Hepatocyte (in vitro differentiated cells): ENCODE measurements around the gene PCGF5.

Source experiments
- CTCF ChIP-seq: fragments of 200-600 bp; sonication (generic); IDR thresholded peaks from 2 replicates; pipeline ENCODE4 v1.5.1; 2016; ENCODE audit warnings: antibody characterized with exemption, mild to moderate bottlenecking; ENCODE audit not compliant: poor library complexity
- EZH2 ChIP-seq: fragments of 200-600 bp; sonication (generic); IDR thresholded peaks from 2 replicates; pipeline ENCODE4 v1.6.1; 2016; ENCODE audit warnings: antibody characterized with exemption, mild to moderate bottlenecking, borderline replicate concordance
- EZH2phosphoT487 ChIP-seq: fragments of 200-600 bp; sonication (generic); IDR thresholded peaks from one replicate; pipeline ENCODE4 v1.6.1; 2018; ENCODE audit warnings: antibody characterized with exemption, mild to moderate bottlenecking, low read depth, moderate library complexity; ENCODE audit not compliant: unreplicated experiment, severe bottlenecking

DNA sequence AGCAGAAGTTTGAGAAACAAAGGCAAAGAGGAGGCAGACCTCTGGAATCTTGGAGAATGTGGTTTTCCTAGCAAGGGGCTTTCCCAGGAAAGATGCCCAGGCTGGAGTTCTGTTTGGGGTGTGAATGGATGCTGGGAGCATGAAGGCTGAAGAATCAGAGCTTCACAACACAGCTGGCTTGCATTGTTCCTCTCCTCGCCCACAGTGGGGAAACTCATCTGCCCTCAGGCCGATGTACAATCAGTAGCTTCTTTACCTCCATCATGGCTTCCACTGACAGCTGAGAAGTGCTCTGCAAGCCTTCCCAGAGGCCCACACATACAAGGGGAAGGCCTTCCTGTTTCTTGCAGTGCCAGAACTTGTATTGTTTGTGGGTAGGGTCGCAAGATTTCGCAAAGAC is 98.9 kb downstream of the PCGF5 start:
- TF ChIP-seq EZH2 (no peak), CTCF (no peak), EZH2phosphoT487 (no peak)
